22Rv1 (cell line): Measurements from ENCODE around the gene ADAM12.

Source experiments
- CTCF ChIP-seq: fragments of 450-650 bp; IDR thresholded peaks from 2 replicates; pipeline ENCODE4 v1.5.1; 2017; ENCODE audit warnings: mild to moderate bottlenecking
- ZFX ChIP-seq: fragments of 450-650 bp; IDR thresholded peaks from 2 replicates; pipeline ENCODE4 v1.6.1; 2017; ENCODE audit warnings: antibody characterized with exemption, borderline replicate concordance

GRCh38 chr10:126234630-126235029 lies 153.6 kb downstream of the ADAM12 start:
- TF ChIP-seq CTCF (no peak), ZFX (no peak)
